HepG2 (cell line): ENCODE data around the gene UNC119B.

Experiments
- CHD4 ChIP-seq: fragments of 200-600 bp; sonication (generic); IDR thresholded peaks from 2 replicates; pipeline ENCODE4 v1.7.0; 2017; ENCODE audit warnings: mild to moderate bottlenecking, low read length, borderline replicate concordance
- DPF2 ChIP-seq: sonication (generic); formaldehyde crosslinking; IDR thresholded peaks from 2 replicates; pipeline ENCODE4 v1.4.0; 2020; ENCODE audit warnings: mild to moderate bottlenecking, low read depth, missing genetic modification reagents, borderline replicate concordance
- KDM4B ChIP-seq: sonication (generic); formaldehyde crosslinking; IDR thresholded peaks from 2 replicates; pipeline ENCODE4 v1.4.0; 2020; ENCODE audit warnings: missing genetic modification reagents
- POLR2A ChIP-seq, 2 experiments: IDR thresholded peaks; 2 replicates each; pipeline ENCODE4 v1.6.1; 2011; ENCODE audit warnings: low read depth in 2 of 2, low read length in 2 of 2, mild to moderate bottlenecking in 1 of 2, moderate library complexity in 1 of 2; ENCODE audit not compliant: insufficient read depth in 1 of 2
- TF ChIP-seq, protein P1 (sequence below), 2 experiments: sonication (generic) in 1 of 2; formaldehyde crosslinking in 1 of 2; IDR thresholded peaks; 2 replicates each; pipeline versions ENCODE4 v1.4.0 to v1.6.1; 2018 to 2020; ENCODE audit warnings: missing genetic modification reagents in 2 of 2, borderline replicate concordance in 1 of 2, low read depth in 1 of 2, mild to moderate bottlenecking in 1 of 2, missing biosample characterization in 1 of 2

DNA sequence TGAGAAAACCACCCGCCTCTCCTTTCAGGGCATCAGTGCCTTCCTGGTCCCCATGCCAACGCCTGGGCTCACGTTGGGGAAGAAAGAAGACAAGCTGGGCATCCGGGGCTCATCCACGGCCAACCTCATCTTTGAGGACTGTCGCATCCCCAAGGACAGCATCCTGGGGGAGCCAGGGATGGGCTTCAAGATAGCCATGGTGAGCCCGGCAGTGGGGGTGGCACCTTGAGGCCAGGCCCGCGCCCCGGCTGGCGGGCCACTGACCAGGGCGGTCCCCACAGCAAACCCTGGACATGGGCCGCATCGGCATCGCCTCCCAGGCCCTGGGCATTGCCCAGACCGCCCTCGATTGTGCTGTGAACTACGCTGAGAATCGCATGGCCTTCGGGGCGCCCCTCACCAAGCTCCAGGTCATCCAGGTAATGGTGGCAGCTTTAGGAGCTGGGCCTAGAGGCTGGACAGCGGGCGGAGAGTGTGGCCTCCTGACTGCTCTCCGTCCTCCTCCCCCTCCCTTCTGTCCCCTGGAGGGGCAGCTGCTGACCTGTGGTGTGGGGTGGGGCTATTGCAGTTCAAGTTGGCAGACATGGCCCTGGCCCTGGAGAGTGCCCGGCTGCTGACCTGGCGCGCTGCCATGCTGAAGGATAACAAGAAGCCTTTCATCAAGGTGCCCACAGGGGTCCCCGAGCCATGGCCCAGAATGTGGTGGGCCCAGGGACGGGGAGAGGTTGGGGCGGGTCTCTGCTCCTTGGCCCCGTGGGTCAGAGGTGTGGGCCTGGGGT lies 28.2 kb downstream of the UNC119B start:
- TF ChIP-seq DPF2 (CRISPR knock-in tag), result no peak
- no peak for TF ChIP-seq POLR2A (IDR thresholded peaks at IDR 0.05; ENCODE audit: insufficient read depth in 1 of 2, low read depth in 2 of 2, low read length in 2 of 2)
- TF ChIP-seq, protein P1, sequence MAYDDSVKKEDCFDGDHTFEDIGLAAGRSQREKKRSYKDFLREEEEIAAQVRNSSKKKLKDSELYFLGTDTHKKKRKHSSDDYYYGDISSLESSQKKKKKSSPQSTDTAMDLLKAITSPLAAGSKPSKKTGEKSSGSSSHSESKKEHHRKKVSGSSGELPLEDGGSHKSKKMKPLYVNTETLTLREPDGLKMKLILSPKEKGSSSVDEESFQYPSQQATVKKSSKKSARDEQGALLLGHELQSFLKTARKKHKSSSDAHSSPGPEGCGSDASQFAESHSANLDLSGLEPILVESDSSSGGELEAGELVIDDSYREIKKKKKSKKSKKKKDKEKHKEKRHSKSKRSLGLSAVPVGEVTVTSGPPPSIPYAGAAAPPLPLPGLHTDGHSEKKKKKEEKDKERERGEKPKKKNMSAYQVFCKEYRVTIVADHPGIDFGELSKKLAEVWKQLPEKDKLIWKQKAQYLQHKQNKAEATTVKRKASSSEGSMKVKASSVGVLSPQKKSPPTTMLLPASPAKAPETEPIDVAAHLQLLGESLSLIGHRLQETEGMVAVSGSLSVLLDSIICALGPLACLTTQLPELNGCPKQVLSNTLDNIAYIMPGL (CRISPR knock-in tag; IDR thresholded peaks at IDR 0.05; ENCODE audit: borderline replicate concordance in 1 of 2, low read depth in 1 of 2), result no peak
- TF ChIP-seq CHD4, result no peak
- no peak for TF ChIP-seq KDM4B
